Trophoblast cell (in vitro differentiated cells and primary cell): ENCODE results near the gene LYVE1. TPM values are rescaled to one million over a fixed set of nuclear protein-coding genes. Genes with fewer than 3 reads are reported as not detected.
A peak's percentile ranks its signal among the peaks of the same experiment; 100 is the strongest.

Experiments used
- DNase-seq, 2 donors: peaks; one replicate each; pipeline ENCODE4 v3.0.0-alpha.2; 2016
- H2AFZ ChIP-seq: 2 replicates; pipeline ENCODE4 v1.6.1; 2013; ENCODE audit warnings: low read length, moderate library complexity, mild to moderate bottlenecking; ENCODE audit not compliant: insufficient read depth, poor library complexity
- H2AK5ac ChIP-seq: 2 replicates; pipeline ENCODE4 v1.6.1; 2013; ENCODE audit warnings: mild to moderate bottlenecking, low read length
- H2BK120ac ChIP-seq: 2 replicates; pipeline ENCODE4 v1.6.1; 2013; ENCODE audit warnings: low read length, mild to moderate bottlenecking, moderate library complexity; ENCODE audit not compliant: insufficient read depth, poor library complexity
- H2BK12ac ChIP-seq: 2 replicates; pipeline ENCODE4 v1.6.1; 2013; ENCODE audit warnings: mild to moderate bottlenecking, low read length, moderate library complexity
- H2BK5ac ChIP-seq: 2 replicates; pipeline ENCODE4 v1.6.1; 2013; ENCODE audit warnings: low read length, low read depth, moderate library complexity, mild to moderate bottlenecking; ENCODE audit not compliant: poor library complexity
- H3K14ac ChIP-seq: 2 replicates; pipeline ENCODE4 v1.6.1; 2013; ENCODE audit warnings: mild to moderate bottlenecking, low read length
- H3K18ac ChIP-seq: 2 replicates; pipeline ENCODE4 v1.6.1; 2013; ENCODE audit warnings: mild to moderate bottlenecking, low read length
- H3K23ac ChIP-seq: 2 replicates; pipeline ENCODE4 v1.6.1; 2013; ENCODE audit warnings: low read length
- H3K27ac ChIP-seq: 2 replicates; pipeline ENCODE4 v1.5.1; 2013; ENCODE audit warnings: low read depth, mild to moderate bottlenecking, inconsistent platforms, low read length, moderate library complexity
- H3K27me3 ChIP-seq: 2 replicates; pipeline ENCODE4 v1.6.1; 2013; ENCODE audit warnings: inconsistent platforms, mild to moderate bottlenecking, low read length, moderate library complexity; ENCODE audit not compliant: insufficient read depth
- H3K36me3 ChIP-seq, 2 experiments: 1 replicate in 1 of 2; 2 replicates in 1 of 2; pipeline ENCODE4 v1.6.1; 2013; ENCODE audit warnings: low read length in 2 of 2, mild to moderate bottlenecking in 2 of 2, moderate library complexity in 1 of 2; ENCODE audit not compliant: insufficient read depth in 2 of 2, control insufficient read depth in 1 of 2
- H3K4ac ChIP-seq: 2 replicates; pipeline ENCODE4 v1.6.1; 2013; ENCODE audit warnings: low read depth, mild to moderate bottlenecking, low read length, moderate library complexity
- H3K4me1 ChIP-seq, 2 experiments: 1 replicate in 1 of 2; 2 replicates in 1 of 2; pipeline ENCODE4 v1.6.1; 2013; ENCODE audit warnings: low read length in 2 of 2, mild to moderate bottlenecking in 2 of 2, moderate library complexity in 1 of 2; ENCODE audit not compliant: insufficient read depth in 2 of 2, control insufficient read depth in 1 of 2
- H3K4me2 ChIP-seq: 2 replicates; pipeline ENCODE4 v1.6.1; 2013; ENCODE audit warnings: inconsistent platforms, mild to moderate bottlenecking, low read length, moderate library complexity
- H3K4me3 ChIP-seq: 2 replicates; pipeline ENCODE4 v1.5.1; 2013; ENCODE audit warnings: mild to moderate bottlenecking, low read depth, low read length, inconsistent platforms
- H3K79me1 ChIP-seq: one replicate; pipeline ENCODE4 v1.6.1; 2013; ENCODE audit warnings: low read length
- H3K79me2 ChIP-seq: 2 replicates; pipeline ENCODE4 v1.6.1; 2013; ENCODE audit warnings: low read length, mild to moderate bottlenecking; ENCODE audit not compliant: control insufficient read depth, insufficient read depth, poor library complexity
- H3K9ac ChIP-seq: 2 replicates; pipeline ENCODE4 v1.6.1; 2013; ENCODE audit warnings: mild to moderate bottlenecking, low read length
- H3K9me3 ChIP-seq: 2 replicates; pipeline ENCODE4 v1.6.1; 2013; ENCODE audit warnings: low read depth, mild to moderate bottlenecking, control low read depth, inconsistent platforms, low read length; ENCODE audit not compliant: insufficient read depth
- H4K12ac ChIP-seq: 2 replicates; pipeline ENCODE4 v1.6.1; 2013; ENCODE audit warnings: low read depth, mild to moderate bottlenecking, low read length, moderate library complexity
- H4K8ac ChIP-seq: 2 replicates; pipeline ENCODE4 v1.6.1; 2013; ENCODE audit warnings: low read depth, mild to moderate bottlenecking, low read length, moderate library complexity
- H4K91ac ChIP-seq: one replicate; pipeline ENCODE4 v1.6.1; 2013; ENCODE audit warnings: low read depth, mild to moderate bottlenecking, low read length, moderate library complexity
- WGBS: extraction: QIAGEN DNeasy Blood & Tissue Kit; methylation state at CpG from one replicate; pipeline ENCODE4 v1.1.7; 2013; ENCODE audit warnings: missing lambda C conversion rate; ENCODE audit not compliant: insufficient read length, insufficient coverage; ENCODE audit errors: extremely low coverage; 5-methylcytosine and 5-hydroxymethylcytosine counted together
- polyA plus RNA-seq: library from polyadenylated mRNA; stranded (reverse); fragments of 200-250 nt; gene quantifications from 2 replicates; pipeline ENCODE4 v1.2.3, GENCODE V29; 2013

Gene LYVE1
- polyA plus RNA-seq: 0.01 TPM in 2 replicates

GRCh38 chr11:10568486-10568941 is at the start of gene LYVE1:
TSS of gene LYVE1 (minus strand) at chr11:10568665. CDS start at chr11:10568532, 133 bp downstream.
- Histone ChIP-seq H3K23ac (no peak within 1 kb of the TSS), H3K14ac (no peak within 1 kb of the TSS), H2BK120ac (no peak within 1 kb of the TSS), H2BK12ac (no peak within 1 kb of the TSS), H3K9me3 (no peaks in the 10 kb centered on the region), H4K12ac (no peak within 1 kb of the TSS), H4K91ac (no peak within 1 kb of the TSS), H3K18ac (no peak within 1 kb of the TSS), H2AFZ (no peak within 1 kb of the TSS), H3K4me2 (no peak within 1 kb of the TSS), H3K27me3 (no peaks in the 10 kb centered on the region), H3K36me3 (no peaks in the 10 kb centered on the region), H3K79me2 (no peaks in the 10 kb centered on the region), H3K4ac (no peak within 1 kb of the TSS), H2BK5ac (no peak within 1 kb of the TSS), H3K4me1 (peaks cover 0 to 2% of the 10 kb centered on the region in 2 experiments), H3K4me3 (no peak within 1 kb of the TSS), H3K9ac (no peak within 1 kb of the TSS), H3K27ac (no peak within 1 kb of the TSS), H2AK5ac (no peak within 1 kb of the TSS), H3K79me1 (no peaks in the 10 kb centered on the region), H4K8ac (no peak within 1 kb of the TSS)
- peak in 1 of 2 donors; percentile 5 for DNase-seq
- WGBS: no CpG with 5 or more reads among the region's 7 CpGs

- Histone ChIP-seq H3K14ac (no peak overlapping the region), H3K4ac (no peak overlapping the region), H3K4me3 (no peak overlapping the region)
Measured at GRCh38 chr11:10617551-10617950, 49.1 kb upstream of the LYVE1 start.

GRCh38 chr11:10611979-10612862 is 43.8 kb upstream of the LYVE1 start:
- H4K8ac ChIP-seq: no peak overlapping the region
- H3K27ac ChIP-seq: no peak overlapping the region
- WGBS: no CpG with 5 or more reads among the region's 9 CpGs

More at GRCh38 chr11:10617551-10617950, 49.1 kb upstream of the LYVE1 start:
- no peak for DNase-seq
- Histone ChIP-seq H3K4me2 (no peak overlapping the region), H3K18ac (no peak overlapping the region), H4K8ac (no peak overlapping the region), H2BK5ac (no peak overlapping the region), H2BK12ac (no peak overlapping the region), H3K79me2 (no peaks in the 10 kb centered on the region), H3K23ac (no peak overlapping the region), H2AK5ac (no peak overlapping the region), H3K9me3 (no peaks in the 10 kb centered on the region), H3K4me1 (no peaks in the 10 kb centered on the region), H3K27ac (no peak overlapping the region), H3K36me3 (no peaks in the 10 kb centered on the region), H3K9ac (no peak overlapping the region), H2AFZ (no peak overlapping the region), H4K91ac (no peak overlapping the region), H3K79me1 (no peaks in the 10 kb centered on the region), H4K12ac (no peak overlapping the region), H3K27me3 (no peaks in the 10 kb centered on the region), H2BK120ac (no peak overlapping the region)
- no CpG with 5 or more reads among the region's 1 CpG for WGBS

GRCh38 chr11:10609636-10610035 is 41.2 kb upstream of the LYVE1 start:
- Histone ChIP-seq H3K4me2 (no peak overlapping the region), H4K12ac (no peak overlapping the region), H2AFZ (no peak overlapping the region), H2AK5ac (no peak overlapping the region), H3K27ac (no peak overlapping the region), H3K79me2 (no peaks in the 10 kb centered on the region), H4K8ac (no peak overlapping the region), H2BK5ac (no peak overlapping the region), H3K4me3 (no peak overlapping the region), H3K18ac (no peak overlapping the region), H4K91ac (no peak overlapping the region), H3K79me1 (no peaks in the 10 kb centered on the region), H2BK120ac (no peak overlapping the region), H2BK12ac (no peak overlapping the region), H3K14ac (no peak overlapping the region), H3K36me3 (no peaks in the 10 kb centered on the region), H3K9ac (no peak overlapping the region), H3K27me3 (no peaks in the 10 kb centered on the region), H3K4ac (no peak overlapping the region), H3K4me1 (peaks cover 0 to 7% of the 10 kb centered on the region in 2 experiments), H3K9me3 (no peaks in the 10 kb centered on the region), H3K23ac (no peak overlapping the region)
- no peak for DNase-seq
- WGBS: no CpG with 5 or more reads among the region's 3 CpGs

More at GRCh38 chr11:10611979-10612862, 43.8 kb upstream of the LYVE1 start:
- Histone ChIP-seq H3K27me3 (no peaks in the 10 kb centered on the region), H3K4ac (no peak overlapping the region), H2AK5ac (no peak overlapping the region), H3K4me3 (no peak overlapping the region), H3K79me1 (no peaks in the 10 kb centered on the region), H2AFZ (no peak overlapping the region), H4K12ac (no peak overlapping the region), H3K23ac (no peak overlapping the region), H2BK120ac (no peak overlapping the region), H3K9ac (no peak overlapping the region), H3K36me3 (no peaks in the 10 kb centered on the region), H3K18ac (no peak overlapping the region), H3K4me1 (no peaks in the 10 kb centered on the region), H3K79me2 (no peaks in the 10 kb centered on the region), H3K4me2 (no peak overlapping the region), H2BK12ac (no peak overlapping the region), H3K14ac (no peak overlapping the region), H4K91ac (no peak overlapping the region), H2BK5ac (no peak overlapping the region), H3K9me3 (no peaks in the 10 kb centered on the region)
- DNase-seq: no peak
